ENCODE results near the gene HTR4. TPM values are rescaled to one million over a fixed set of nuclear protein-coding genes. Genes with fewer than 3 reads are reported as not detected.
"Not testable (repeated sequence)": the region's sequence is repeated elsewhere in the genome, so short reads cannot be mapped to it uniquely, and the experiment has no call there.

HTR4 gene
- total RNA-seq, 1 donor from 2014 or later: 0.43 TPM

- ATAC-seq (no peak), DNase-seq (no peak)
- no peak overlapping the region for H3K4me3 ChIP-seq
- H3K36me3 ChIP-seq: no peaks in the 10 kb centered on the region
- TF ChIP-seq CTCF (IDR thresholded peaks at IDR 0.05): no peak
- no peaks in the 10 kb centered on the region for H3K27me3 ChIP-seq
- intact Hi-C loops (cut with DNase I): no loop called here
- H3K27ac ChIP-seq: no peak overlapping the region
- H3K9me3 ChIP-seq: no peaks in the 10 kb centered on the region
- peaks cover 4% of the 10 kb centered on the region for H3K4me1 ChIP-seq
Measured at GRCh38 chr5:148681157-148682057, 27.1 kb upstream of the HTR4 start.

- H3K27ac ChIP-seq; H3K9me3 ChIP-seq; ATAC-seq; DNase-seq; H3K4me1 ChIP-seq; H3K27me3 ChIP-seq; H3K4me3 ChIP-seq; intact Hi-C loops (cut with DNase I); H3K36me3 ChIP-seq: not testable (repeated sequence)
Measured at GRCh38 chr5:148673704-148674103, 19.4 kb upstream of the HTR4 start.

GRCh38 chr5:148666353-148666752, 12.0 kb upstream of the HTR4 start:
- H3K9me3 ChIP-seq: no peaks in the 10 kb centered on the region
- no peak for TF ChIP-seq CTCF (IDR thresholded peaks at IDR 0.05)
- no peak overlapping the region for H3K27ac ChIP-seq
- no peaks in the 10 kb centered on the region for H3K4me1 ChIP-seq
- no peak overlapping the region for H3K4me3 ChIP-seq
- H3K36me3 ChIP-seq: no peaks in the 10 kb centered on the region
- intact Hi-C loops (cut with DNase I): no loop called here
- H3K27me3 ChIP-seq: no peaks in the 10 kb centered on the region
- no peak for DNase-seq
- no peak for ATAC-seq

GRCh38 chr5:148665431-148665830, 11.1 kb upstream of the HTR4 start:
- H3K36me3 ChIP-seq: no peaks in the 10 kb centered on the region
- TF ChIP-seq CTCF (IDR thresholded peaks at IDR 0.05): no peak
- no peak overlapping the region for H3K4me3 ChIP-seq
- DNase-seq (no peak), ATAC-seq (no peak)
- no peaks in the 10 kb centered on the region for H3K4me1 ChIP-seq
- intact Hi-C loops (cut with DNase I): no loop called here
- H3K27ac ChIP-seq: no peak overlapping the region
- no peaks in the 10 kb centered on the region for H3K9me3 ChIP-seq
- no peaks in the 10 kb centered on the region for H3K27me3 ChIP-seq

- Histone ChIP-seq H3K27me3 (no peaks in the 10 kb centered on the region), H3K4me1 (no peaks in the 10 kb centered on the region), H3K36me3 (no peaks in the 10 kb centered on the region), H3K9me3 (no peaks in the 10 kb centered on the region), H3K4me3 (no peak overlapping the region), H3K27ac (no peak overlapping the region)
- ATAC-seq: no peak
- intact Hi-C loops (cut with DNase I): no loop called here
- TF ChIP-seq CTCF (IDR thresholded peaks at IDR 0.05): no peak
- no peak for DNase-seq
Measured at GRCh38 chr5:148663509-148663908, 9.2 kb upstream of the HTR4 start.

- Histone ChIP-seq H3K9me3 (no peaks in the 10 kb centered on the region), H3K4me3 (no peak overlapping the region), H3K4me1 (no peaks in the 10 kb centered on the region), H3K27me3 (peaks cover 17% of the 10 kb centered on the region), H3K27ac (no peak overlapping the region), H3K36me3 (no peaks in the 10 kb centered on the region)
- no peak for TF ChIP-seq CTCF (IDR thresholded peaks at IDR 0.05)
- DNase-seq (no peak), ATAC-seq (no peak)
- intact Hi-C loops (cut with DNase I): no loop called here
Measured at GRCh38 chr5:148660346-148660660, 6.0 kb upstream of the HTR4 start.

Measured in upper lobe of right lung (tissue), 1 donor.